ENCODE measurements around the gene LRRC2.

The LRRC2 gene

GRCh38 chr3:46482632-46483350 lies 83.3 kb downstream of the LRRC2 start:
- no peak for DNase-seq (ENCODE audit: low read depth in 2 of 2, low spot score in 1 of 2)

- DNase-seq (ENCODE audit: low read depth in 2 of 2, low spot score in 1 of 2) = no peak
Observed at GRCh38 chr3:46481636-46482035, 84.5 kb downstream of the LRRC2 start.

DNA sequence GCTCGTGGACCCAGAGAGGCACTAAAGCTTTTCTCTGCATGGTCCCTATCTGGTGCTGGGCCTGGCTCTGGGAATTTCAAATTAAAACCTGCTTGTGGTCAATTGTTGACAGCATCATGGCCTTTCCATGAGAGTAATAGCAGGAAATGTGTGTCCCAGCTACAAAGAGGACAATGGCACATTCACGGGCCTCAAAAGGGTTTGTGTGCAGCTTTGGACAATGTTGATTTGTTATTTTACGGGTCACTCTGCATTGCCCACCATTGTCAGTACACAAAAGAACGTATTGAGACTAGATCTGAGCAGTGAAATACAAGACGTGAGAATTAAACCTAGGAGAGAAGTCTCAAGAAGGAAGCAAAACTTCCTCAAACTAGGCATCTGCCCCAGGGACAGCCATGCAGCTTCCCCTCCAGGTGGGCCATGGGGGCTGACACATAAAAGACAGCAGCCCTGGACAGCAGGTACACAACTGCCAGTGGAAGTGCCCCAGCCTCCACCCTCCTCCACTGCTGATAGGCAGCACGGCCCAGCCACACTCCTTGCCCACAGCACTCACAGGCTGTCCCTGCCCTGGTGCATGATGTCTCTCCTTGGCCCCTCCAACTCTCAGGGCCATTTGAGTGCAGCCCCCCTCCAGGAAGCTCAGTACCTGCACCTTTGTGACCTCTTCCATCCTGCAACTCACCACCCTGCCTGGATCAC lies 85.5 kb downstream of the LRRC2 start:
- DNase-seq (ENCODE audit: low read depth in 2 of 2, low spot score in 1 of 2) = no peak

GRCh38 chr3:46479696-46480095 lies 86.4 kb downstream of the LRRC2 start:
- no peak for DNase-seq (ENCODE audit: low read depth in 2 of 2, low spot score in 1 of 2)

- no peak for DNase-seq (ENCODE audit: low read depth in 2 of 2, low spot score in 1 of 2)
Observed at GRCh38 chr3:46479021-46479420, 87.1 kb downstream of the LRRC2 start.

DNA sequence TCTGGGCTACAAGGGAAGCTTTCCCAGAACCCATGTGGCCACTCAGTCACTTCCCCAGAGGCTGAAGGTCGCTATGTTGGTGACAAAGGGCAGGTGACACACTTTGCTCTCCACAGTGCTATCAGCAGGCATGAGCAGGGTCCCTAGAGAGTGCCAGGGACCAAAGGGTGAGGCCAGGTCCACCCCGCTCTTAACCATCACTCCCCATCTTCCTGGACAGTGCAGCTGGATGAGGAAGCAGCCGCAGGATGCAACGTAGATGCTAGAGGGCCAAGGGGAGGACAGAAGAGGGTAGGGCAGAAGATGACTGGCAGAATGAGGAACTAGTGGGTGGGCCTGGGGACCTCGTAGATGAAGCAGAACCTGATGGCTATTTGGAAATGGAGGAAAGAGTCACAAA lies 87.8 kb downstream of the LRRC2 start:
- no peak for DNase-seq (ENCODE audit: low read depth in 2 of 2, low spot score in 1 of 2)

GRCh38 chr3:46477756-46478155 lies 88.3 kb downstream of the LRRC2 start:
- no peak for DNase-seq (ENCODE audit: low read depth in 2 of 2, low spot score in 1 of 2)

DNA sequence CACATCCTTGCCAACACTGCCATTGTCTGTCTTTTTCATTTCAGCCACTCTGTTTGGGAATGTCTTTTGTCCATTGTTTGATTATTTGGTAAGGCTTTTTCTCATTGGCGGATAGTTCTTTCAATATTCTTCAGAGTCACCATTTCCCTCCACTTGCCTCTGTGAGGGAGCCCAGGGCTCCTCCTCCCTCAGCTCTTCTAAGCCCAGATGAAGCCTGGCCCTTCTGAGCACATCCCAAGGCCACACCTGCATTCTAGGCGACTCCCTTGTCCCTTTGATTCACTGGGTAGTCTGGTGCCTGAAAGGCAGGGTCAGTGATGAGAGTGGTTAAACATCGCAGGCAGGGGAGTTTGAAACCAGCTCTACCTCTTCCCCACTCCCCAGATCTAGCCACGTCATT lies 89.0 kb downstream of the LRRC2 start:
- DNase-seq (ENCODE audit: low read depth in 2 of 2, low spot score in 1 of 2) = no peak

GRCh38 chr3:46472736-46473135 lies 93.4 kb downstream of the LRRC2 start:
- DNase-seq (ENCODE audit: low read depth in 2 of 2, low spot score in 1 of 2) = no peak

DNA sequence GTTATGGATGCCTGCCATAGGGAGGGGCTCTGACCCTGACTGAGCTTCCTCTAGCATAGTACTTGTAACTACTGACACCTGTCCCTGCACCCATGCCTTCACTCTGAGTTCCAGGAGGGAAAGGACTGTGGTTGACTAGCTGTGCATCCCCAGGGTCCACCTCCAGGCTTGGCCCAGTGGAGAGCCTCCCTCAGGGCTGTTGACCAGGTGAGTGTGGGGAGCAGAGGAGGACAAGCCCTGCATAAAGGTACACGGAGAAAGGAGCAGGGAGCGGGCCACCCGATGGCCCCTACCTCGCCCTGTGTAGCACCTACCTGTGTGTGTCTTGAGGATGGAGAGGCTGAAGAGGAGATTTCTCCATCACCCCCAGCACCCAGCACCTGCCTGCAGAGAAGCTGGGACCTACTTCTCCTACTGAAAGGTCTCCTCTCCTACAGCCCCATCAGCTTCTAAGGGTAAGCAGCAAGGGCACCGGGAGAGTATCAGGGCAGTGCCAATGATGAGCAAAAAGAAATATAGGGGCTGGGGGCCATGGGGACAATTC lies 94.7 kb downstream of the LRRC2 start:
- no peak for DNase-seq (ENCODE audit: low read depth in 2 of 2, low spot score in 1 of 2)

- no peak for DNase-seq (ENCODE audit: low read depth in 2 of 2, low spot score in 1 of 2)
Observed at GRCh38 chr3:46470831-46471230, 95.3 kb downstream of the LRRC2 start.

GRCh38 chr3:46469680-46470357 lies 96.3 kb downstream of the LRRC2 start:
- no peak for DNase-seq (ENCODE audit: low read depth in 2 of 2, low spot score in 1 of 2)

GRCh38 chr3:46468753-46469600 lies 97.1 kb downstream of the LRRC2 start:
- no peak for DNase-seq (ENCODE audit: low read depth in 2 of 2, low spot score in 1 of 2)

DNA sequence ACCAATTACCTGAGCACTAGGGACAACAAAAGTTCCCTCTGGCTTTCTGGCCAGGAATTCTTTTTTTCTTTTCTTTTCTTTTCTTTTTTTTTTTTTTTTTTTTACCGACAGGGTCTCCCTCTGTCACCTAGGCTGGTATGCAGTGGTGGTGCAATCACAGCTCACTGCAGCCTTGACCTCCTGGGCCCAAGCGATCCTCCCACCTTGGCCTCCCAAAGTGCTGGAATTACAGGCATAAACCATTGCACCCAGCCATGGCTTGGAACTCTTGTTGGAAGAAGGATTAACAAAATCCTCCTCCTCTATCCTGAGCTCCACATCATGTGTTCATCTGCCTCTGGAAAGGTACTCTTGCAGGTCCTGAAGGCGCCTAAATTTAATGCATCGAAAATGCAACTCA lies 98.5 kb downstream of the LRRC2 start:
- no peak for DNase-seq (ENCODE audit: low read depth in 2 of 2, low spot score in 1 of 2)

DNA sequence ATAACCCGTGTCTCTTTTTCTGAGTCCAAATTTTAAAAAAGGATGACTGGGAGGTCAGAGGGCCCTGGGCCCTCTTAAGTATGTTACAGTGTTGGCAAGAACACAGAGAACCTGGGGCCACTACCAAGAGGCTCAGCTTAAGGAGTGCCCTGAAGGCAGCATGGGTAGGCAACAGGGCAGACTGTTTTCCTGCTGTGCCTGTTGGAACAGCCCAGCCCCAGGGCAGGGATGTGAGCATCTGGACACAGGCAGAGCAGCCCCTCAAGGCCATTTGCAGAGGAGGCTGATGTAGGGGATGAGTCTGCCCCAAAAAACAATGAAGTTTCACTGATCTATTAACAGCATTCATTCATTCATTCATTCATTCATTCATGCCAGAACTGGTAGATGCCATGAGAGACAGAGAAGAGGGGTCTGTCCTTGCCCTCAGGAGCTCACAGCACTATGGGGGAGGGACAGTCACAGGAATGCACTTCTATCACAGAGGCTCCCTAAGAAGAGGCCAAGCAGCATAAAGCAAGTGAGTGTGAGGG lies 99.2 kb downstream of the LRRC2 start:
- DNase-seq (ENCODE audit: low read depth in 2 of 2, low spot score in 1 of 2) = no peak

GRCh38 chr3:46466273-46466672 lies 99.8 kb downstream of the LRRC2 start:
- no peak for DNase-seq (ENCODE audit: low read depth in 2 of 2, low spot score in 1 of 2)

Measured in stimulated activated CD8-positive, alpha-beta memory T cell treated with anti-CD3 and anti-CD28 coated beads, Interleukin-4, amount 100 ng/mL, for 4 hours (primary cell).